ENCODE measurements around the gene UGT2B17.
"Not testable (repeated sequence)": the region's sequence is repeated elsewhere in the genome, so short reads cannot be mapped to it uniquely, and the experiment has no call there.

GRCh38 chr4:68560364-68561070, 15.6 kb downstream of the UGT2B17 start:
- TF ChIP-seq CTCF (IDR thresholded peaks at IDR 0.05; ENCODE audit: low read depth, low read length, missing input control); RAD21 (IDR thresholded peaks at IDR 0.05); YY1 (IDR thresholded peaks at IDR 0.05): not testable (repeated sequence)
